ENCODE results near the gene DNM3. TPM values are rescaled to one million over a fixed set of nuclear protein-coding genes. Genes with fewer than 3 reads are reported as not detected.

The DNM3 gene
- total RNA-seq, 1 donor, result 2.0 TPM

DNA sequence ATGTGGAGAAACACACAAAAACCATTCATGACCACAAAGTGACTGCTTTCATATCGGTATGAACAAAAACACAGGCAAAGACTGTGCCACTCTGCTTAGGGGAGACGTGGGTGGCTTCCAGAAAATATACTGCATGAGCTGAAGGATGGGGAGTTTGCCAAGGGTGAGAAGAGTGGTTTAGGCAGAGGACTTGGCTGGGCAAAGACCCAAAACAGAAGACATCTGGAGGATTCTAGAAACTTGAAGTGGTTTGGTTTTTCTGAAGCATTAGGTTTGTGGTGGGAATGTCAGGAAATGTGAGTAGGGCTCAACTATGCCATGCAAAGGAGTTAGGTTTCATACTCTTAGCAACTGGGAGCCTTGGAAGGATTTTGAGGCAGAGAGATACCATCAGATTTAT, 26.6 kb upstream of the DNM3 start:
- H3K4me3 ChIP-seq (ENCODE audit: low read depth, low read length), result no peak overlapping the region
- TF ChIP-seq CTCF (IDR thresholded peaks at IDR 0.05; ENCODE audit: insufficient read depth, low read length), result no peak
- peak; percentile 70 for DNase-seq (ENCODE audit: low read depth)

DNA sequence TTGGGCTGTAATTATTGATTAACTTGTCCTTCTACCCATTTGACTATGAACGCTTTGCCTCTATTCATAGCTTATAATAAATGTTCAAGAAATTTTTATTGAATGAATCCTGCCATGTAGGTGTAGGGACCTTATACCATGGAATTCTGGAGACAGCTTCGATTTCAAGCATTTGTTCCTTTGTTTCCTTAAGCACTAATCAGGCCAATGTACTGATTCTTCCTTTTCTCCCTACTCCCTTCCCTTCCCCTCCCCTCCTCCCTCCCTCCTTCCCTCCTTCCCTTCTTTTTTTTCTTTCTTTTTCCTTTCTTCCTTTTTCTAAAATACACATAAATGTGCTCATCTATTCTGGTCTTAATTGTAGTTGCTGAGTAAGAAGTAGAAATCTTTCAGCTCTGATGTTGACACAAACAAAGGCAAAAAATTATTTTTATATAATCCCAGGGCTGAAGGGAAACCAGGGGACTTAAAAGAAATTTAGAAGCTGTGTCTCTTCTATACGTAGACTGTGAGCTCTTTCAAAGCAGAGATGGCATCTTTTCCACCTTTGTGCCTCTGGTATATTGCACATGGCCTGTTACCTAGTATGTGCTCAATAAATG, 24.9 kb upstream of the DNM3 start:
- DNase-seq (ENCODE audit: low read depth), result no peak
- no peak overlapping the region for H3K4me3 ChIP-seq (ENCODE audit: low read depth, low read length)
- no peak for TF ChIP-seq CTCF (IDR thresholded peaks at IDR 0.05; ENCODE audit: insufficient read depth, low read length)

DNA sequence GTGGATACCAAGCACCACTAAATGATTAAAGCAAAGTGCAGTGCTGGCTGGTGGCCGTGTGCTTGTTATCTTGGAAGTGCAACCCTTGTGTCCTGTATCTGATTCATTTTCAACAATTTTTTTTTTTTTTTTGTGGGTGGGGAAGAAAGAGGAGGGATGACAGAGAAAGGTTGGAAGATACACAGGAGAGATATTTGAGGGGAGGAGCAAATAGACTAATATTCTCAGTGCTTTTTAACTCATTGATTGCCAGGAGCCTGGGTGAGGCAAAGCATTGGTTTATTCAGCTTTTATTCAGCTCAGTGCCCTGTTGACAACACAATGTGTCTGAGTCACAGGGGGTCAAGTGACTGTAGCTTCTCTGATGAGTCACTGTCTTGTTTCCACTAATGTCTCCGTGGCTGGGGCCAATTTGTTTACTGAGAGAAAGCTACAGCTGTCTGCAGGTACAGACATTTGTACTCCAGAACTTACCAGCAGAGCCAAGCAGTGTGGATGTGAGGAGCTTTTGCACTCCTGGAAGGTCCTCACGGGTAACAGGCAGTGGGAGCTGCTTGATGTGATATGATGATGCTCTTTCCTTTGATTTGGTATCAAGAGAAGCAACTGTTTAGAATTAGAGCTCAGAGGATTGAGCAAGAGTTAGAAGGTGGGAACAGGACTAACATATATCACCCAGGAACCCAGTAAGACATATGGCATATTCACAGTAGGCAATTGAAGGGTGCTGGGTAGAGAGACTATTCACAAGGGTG, 23.6 kb upstream of the DNM3 start:
- TF ChIP-seq CTCF (IDR thresholded peaks at IDR 0.05; ENCODE audit: insufficient read depth, low read length), result no peak
- DNase-seq (ENCODE audit: low read depth), result peak; percentile 47
- H3K4me3 ChIP-seq (ENCODE audit: low read depth, low read length), result no peak overlapping the region

- H3K4me3 ChIP-seq (ENCODE audit: low read depth, low read length), result no peak overlapping the region
- TF ChIP-seq CTCF (IDR thresholded peaks at IDR 0.05; ENCODE audit: insufficient read depth, low read length), result no peak
- DNase-seq (ENCODE audit: low read depth), result no peak
These were observed 21.4 kb upstream of the DNM3 start for GRCh38 chr1:171819946-171820345.

DNA sequence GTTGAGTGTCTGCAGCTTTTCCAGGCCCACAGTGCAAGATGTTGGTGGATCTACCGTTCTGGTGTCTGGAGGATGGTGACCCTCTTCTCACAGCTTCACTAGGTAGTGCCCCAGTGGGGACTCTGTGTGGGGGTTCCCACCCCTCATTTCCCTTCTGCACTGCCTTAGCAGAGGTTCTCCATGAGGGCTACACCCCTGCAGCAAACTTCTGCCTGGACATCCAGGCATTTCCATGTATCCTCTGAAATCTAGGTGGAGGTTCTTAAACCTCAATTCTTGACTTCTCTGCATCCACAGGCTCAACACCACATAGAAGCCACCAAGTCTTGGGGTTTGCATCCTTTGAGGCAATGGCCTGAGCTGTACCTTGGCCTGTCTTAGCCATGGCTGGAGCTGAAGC, 14.3 kb upstream of the DNM3 start:
- DNase-seq (ENCODE audit: low read depth), result no peak
- TF ChIP-seq CTCF (IDR thresholded peaks at IDR 0.05; ENCODE audit: insufficient read depth, low read length), result no peak
- H3K4me3 ChIP-seq (ENCODE audit: low read depth, low read length), result no peak overlapping the region

- DNase-seq (ENCODE audit: low read depth), result no peak
- no peak overlapping the region for H3K4me3 ChIP-seq (ENCODE audit: low read depth, low read length)
- no peak for TF ChIP-seq CTCF (IDR thresholded peaks at IDR 0.05; ENCODE audit: insufficient read depth, low read length)
These were observed 12.5 kb upstream of the DNM3 start for GRCh38 chr1:171828794-171829193.
